Prostate gland (tissue), 2 donors: ENCODE results near the gene MTOR.

ENCODE experiments used
- CTCF ChIP-seq, 4 experiments: fragments of 200-600 bp in 2 of 4; fragments of 450-650 bp in 2 of 4; sonication (generic) in 2 of 4; IDR thresholded peaks; 1 replicate in 3 of 4; 2 replicates in 1 of 4; pipeline ENCODE4 v1.5.1; 2016 to 2019; ENCODE audit warnings: antibody characterized with exemption in 4 of 4, mild to moderate bottlenecking in 2 of 4, moderate library complexity in 2 of 4
- POLR2AphosphoS5 ChIP-seq: sonication (generic); formaldehyde crosslinking; IDR thresholded peaks from one replicate; pipeline ENCODE4 v1.6.1; 2017; ENCODE audit warnings: antibody characterized with exemption

GRCh38 chr1:11286735-11287410, 24.5 kb upstream of the MTOR start:
- TF ChIP-seq CTCF (IDR thresholded peaks at IDR 0.05) (no peak), POLR2AphosphoS5 (no peak)
